ENCODE results near the gene CADM2.
"Not testable (repeated sequence)": the region's sequence is repeated elsewhere in the genome, so short reads cannot be mapped to it uniquely, and the experiment has no call there.

Gene CADM2

GRCh38 chr3:85708325-85708724 is 749.5 kb downstream of the CADM2 start:
- DNase-seq, result not testable (repeated sequence)

- DNase-seq, result no peak
These were observed 750.6 kb downstream of the CADM2 start for GRCh38 chr3:85709346-85709892.

GRCh38 chr3:85710490-85710889 is 751.7 kb downstream of the CADM2 start:
- no peak for DNase-seq

DNA sequence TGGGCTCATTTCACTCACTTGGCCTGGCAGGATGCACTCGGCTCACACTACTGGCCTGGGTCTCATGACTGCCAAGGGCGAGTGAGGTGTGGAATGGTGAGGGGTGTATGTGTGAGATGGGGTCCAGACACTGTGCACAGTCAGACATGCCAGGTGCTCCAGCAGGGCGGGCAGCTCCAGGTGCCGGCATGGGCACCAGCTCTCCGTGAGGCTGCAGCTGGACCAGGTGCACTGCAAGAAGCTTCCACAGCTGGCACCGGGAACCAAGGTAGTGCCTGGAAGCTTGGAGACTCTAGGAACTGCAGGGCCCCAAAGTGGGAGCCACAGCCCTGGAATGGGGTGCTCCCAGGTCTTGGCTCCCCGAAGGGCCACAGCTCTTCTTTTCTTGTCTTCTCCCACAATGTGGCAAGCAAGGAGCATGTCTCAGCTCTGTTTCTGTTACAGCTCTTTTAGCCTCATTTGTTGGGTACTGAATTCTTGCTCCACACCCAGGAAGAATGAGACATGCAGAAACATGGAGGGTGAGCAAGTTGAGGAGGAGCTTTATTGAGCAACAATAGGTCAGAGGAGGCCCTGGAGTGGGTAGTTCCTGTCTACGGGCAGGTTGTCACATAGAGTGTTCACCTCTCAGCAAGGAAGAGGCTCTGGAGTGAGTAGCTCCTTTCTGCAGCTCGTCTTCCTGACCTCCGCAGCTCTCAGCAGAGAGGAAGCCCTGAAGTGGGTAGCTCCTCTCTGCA is 762.8 kb downstream of the CADM2 start:
- no peak for DNase-seq

DNA sequence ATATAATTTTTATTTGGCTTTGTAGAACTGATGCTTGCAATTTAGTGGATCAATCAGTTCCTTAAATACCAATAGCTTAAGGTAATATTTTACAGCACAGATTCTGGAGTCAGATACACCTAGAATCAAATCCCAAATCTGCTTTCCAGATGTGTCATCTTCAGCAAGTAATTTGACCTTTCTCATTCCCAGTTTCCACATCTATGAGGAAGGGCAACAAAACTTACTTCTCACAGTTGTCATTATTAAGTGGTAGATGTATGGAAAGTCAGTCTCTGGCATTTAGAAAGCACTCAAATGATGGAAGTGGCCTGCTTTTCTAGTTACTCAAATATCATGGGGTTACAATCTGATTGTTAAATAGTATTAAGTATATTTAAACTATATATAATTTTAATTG is 767.0 kb downstream of the CADM2 start:
- DNase-seq, result no peak

- DNase-seq, result no peak
These were observed 767.5 kb downstream of the CADM2 start for GRCh38 chr3:85726241-85726640.

GRCh38 chr3:85737846-85738245 is 779.1 kb downstream of the CADM2 start:
- DNase-seq, result no peak

DNA sequence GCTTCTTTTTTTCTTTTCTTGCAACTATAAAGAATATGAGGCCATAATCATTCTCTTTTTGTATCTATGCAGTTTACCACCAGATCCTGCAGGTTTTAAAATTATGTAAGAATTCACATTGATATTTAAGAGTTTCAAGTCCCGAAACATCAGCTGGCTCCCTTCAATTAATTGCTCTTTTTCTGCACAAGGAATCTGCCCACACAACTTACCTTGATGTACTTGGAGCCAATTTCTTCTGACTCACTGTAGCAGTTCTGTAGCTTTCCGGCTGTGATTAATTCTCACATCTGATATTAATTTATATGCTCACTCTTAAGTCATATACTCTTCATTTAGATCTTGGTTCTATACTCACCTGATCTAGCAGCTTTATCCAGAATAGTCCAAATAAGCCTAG is 781.8 kb downstream of the CADM2 start:
- DNase-seq, result no peak

- DNase-seq, result no peak
These were observed 799.7 kb downstream of the CADM2 start for GRCh38 chr3:85758442-85758841.

GRCh38 chr3:85760342-85760741 is 801.6 kb downstream of the CADM2 start:
- DNase-seq, result no peak

DNA sequence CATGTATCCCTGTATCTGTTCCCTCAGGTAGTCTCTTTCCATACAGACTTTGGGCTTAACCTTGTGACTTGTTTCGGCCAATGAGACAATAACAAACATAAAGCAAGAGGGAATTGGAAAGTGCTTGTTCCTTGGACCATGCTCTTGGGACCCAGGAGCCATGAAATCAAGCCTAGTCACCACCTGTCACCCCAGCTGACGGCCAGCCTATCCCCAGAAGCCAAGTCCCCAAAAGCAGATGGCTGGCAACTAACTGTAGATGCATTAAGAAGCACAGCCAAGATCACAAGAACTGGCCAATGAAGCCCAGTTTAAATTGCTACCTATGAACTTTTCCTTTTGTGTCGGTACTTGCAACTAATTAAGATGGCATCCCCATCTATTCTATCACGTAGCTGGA is 822.0 kb downstream of the CADM2 start:
- no peak for DNase-seq

- no peak for DNase-seq
These were observed 823.0 kb downstream of the CADM2 start for GRCh38 chr3:85781806-85782205.

DNA sequence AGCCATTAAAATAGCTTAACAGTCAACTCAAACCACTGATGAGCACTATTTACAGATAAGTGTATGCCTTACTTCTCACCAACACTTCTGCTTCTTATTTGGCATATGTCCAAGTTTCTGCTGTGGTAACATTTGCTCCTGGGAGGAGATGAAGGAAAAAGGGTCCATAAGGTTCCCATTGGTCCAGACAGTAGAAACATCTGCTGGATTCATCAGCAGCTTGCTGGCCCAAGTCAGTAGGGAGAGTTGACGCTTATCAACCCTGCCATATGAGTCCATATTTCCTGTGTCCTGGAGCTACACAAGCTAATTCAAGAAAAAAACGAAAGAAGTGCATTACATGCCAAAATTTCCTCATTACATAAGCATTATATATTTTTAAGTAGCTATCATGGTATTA is 824.5 kb downstream of the CADM2 start:
- DNase-seq, result no peak

- DNase-seq, result no peak
These were observed 827.0 kb downstream of the CADM2 start for GRCh38 chr3:85785766-85786165.

- no peak for DNase-seq
These were observed 831.7 kb downstream of the CADM2 start for GRCh38 chr3:85790445-85791030.

DNA sequence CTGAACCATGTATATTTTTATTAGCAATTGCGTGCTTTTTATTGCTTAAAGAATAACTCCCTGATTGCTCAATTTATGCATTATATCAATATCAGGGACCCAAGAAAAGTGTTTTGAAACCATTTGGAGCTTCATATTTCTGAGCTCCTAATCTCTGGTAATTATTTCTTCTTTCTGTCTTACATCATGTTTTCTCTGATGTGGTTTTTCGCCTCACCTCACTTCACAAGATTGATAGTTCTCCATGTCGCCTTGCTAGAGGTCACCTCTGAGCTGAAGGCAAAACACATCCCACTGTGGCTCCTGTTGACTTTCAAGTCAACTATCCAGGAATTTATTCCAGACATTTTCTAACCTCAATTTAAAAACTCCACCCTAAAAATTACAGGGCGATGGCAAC is 837.4 kb downstream of the CADM2 start:
- no peak for DNase-seq

- DNase-seq, result no peak
These were observed 841.9 kb downstream of the CADM2 start for GRCh38 chr3:85800676-85801075.

DNA sequence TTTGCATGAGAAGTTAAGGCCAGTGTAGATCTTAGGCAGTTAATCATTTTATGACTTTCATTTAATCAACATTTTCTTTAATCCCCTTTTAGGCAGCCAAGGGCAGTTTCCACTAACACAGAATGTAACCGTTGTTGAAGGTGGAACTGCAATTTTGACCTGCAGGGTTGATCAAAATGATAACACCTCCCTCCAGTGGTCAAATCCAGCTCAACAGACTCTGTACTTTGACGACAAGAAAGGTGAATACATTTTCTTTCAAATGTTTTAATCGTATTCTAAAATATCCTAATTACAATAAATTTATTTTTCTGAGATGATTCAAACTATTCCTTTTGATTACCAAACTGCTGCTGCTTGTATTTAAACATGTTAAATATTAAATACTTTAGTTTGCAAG is 843.2 kb downstream of the CADM2 start:
- DNase-seq, result no peak

DNA sequence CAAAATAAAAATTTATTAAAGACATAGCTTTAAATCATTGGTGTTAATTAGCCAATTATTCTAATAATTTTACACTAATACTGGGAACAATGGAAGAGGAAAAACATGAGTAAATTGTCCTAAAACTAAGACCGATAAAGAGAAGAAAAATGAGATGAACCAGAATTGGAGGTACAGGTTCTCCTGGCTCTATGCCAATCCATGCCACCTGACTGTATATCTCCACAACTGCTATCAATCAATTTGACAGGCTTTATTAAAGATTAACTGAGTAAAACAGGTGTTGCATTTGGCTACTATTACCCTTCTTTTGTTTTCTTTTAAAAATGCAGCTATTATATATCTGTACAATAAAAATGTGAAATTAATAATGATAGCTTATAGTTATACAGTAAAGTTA is 850.0 kb downstream of the CADM2 start:
- no peak for DNase-seq

- no peak for DNase-seq
These were observed 862.5 kb downstream of the CADM2 start for GRCh38 chr3:85821130-85821756.

DNA sequence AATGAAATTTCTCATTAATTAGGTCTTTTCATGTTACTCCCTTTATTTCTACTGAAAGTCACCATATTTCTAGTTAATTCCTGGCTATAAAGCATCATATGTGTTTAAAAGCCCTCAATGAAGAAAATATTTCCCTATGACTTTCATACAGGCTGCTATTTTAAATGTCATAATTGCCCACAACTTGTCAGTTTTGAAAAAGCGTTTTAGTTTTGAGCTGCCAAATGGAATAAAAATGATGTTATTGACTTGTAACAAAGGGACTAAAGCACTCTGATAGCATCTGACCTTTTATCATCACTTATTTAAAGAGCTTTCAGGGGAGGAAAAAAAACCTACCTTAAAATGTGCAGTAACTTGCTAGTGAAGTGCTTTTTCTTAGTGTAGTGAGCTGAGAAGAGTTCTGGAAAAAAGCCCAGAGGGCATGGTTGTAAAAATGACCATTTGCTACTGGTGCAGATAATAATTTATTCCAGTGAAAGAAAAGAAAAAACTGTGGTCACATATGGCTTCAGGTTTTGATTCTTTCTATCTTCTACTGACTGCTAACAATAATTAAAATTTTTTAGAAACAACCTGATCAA is 877.2 kb downstream of the CADM2 start:
- no peak for DNase-seq

GRCh38 chr3:85837402-85837801 is 878.6 kb downstream of the CADM2 start:
- DNase-seq, result no peak

DNA sequence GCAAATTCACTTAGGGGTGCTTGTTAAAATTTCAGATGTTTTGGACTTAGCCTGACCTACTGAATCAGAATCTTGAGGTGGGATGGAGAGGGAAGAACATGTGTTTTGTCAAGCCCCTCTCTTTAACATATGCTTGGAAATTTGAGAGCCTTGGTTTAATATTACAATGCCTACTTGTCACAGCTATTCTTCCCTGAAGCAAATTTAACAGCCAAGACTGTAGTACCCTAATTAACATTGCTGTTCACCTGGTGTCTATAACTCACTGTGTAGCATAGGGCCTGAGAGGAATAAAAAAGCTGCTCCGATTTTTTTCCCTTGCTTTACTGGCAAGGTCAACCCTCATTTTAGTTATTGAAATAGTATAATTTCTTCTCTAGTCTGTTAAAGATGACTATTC is 880.1 kb downstream of the CADM2 start:
- no peak for DNase-seq

GRCh38 chr3:85842081-85842480 is 883.3 kb downstream of the CADM2 start:
- DNase-seq, result no peak
